Measurements from ENCODE around the gene ERI3.

The ERI3 gene

DNA sequence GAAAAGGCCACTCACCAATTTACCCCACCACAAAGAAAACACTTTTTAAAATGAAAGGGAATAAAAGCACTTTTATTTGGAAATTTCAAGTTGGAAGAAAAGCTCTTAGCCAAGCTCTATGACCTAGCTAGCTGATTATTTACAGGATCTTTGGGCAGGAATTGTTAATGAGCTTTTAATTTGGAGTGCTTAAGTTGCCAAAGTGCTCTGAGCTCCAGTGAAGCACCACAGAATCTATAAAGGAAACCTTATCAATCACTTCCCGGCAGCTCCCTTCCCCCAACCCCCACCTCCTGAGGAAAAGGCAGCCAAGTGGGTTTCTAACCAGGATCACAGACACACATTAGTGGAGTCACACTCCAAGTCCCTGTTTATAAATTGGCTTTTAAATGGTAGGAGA lies 1.5 kb downstream of the ERI3 start:
- in situ Hi-C loops (cut with MboI; ENCODE audit: low sequenced_read_pairs): no loop called here

- in situ Hi-C loops (cut with MboI; ENCODE audit: low sequenced_read_pairs): no loop called here
Observed at GRCh38 chr1:44351289-44351688, 3.8 kb downstream of the ERI3 start.

GRCh38 chr1:44348061-44348485 lies 7.0 kb downstream of the ERI3 start:
- in situ Hi-C loops (cut with MboI; ENCODE audit: low sequenced_read_pairs): no loop called here

GRCh38 chr1:44347280-44347679 lies 7.8 kb downstream of the ERI3 start:
- in situ Hi-C loops (cut with MboI; ENCODE audit: low sequenced_read_pairs): no loop called here

DNA sequence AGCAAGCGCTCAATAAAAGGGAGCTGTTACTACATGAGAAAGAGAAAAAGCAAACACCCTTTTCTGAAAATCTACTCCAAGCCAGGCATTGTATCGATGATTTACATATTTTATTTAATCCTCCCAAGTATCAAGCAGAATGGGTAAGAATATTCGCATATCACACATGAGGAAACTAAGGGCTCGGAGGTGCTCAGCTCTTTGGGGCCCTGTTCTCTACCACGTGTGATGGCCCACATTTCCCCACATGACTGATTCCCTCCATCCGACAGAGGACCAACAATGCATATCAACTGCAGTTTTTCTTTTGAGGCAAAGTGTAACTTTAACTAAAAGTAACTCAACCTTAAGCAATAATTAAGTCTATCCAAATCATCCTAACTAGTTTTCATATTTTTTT lies 8.2 kb downstream of the ERI3 start:
- in situ Hi-C loops (cut with MboI; ENCODE audit: low sequenced_read_pairs): no loop called here

- in situ Hi-C loops (cut with MboI; ENCODE audit: low sequenced_read_pairs): no loop called here
Observed at GRCh38 chr1:44346184-44346583, 8.9 kb downstream of the ERI3 start.

GRCh38 chr1:44345187-44345775 lies 9.8 kb downstream of the ERI3 start:
- in situ Hi-C loops (cut with MboI; ENCODE audit: low sequenced_read_pairs): no loop called here

DNA sequence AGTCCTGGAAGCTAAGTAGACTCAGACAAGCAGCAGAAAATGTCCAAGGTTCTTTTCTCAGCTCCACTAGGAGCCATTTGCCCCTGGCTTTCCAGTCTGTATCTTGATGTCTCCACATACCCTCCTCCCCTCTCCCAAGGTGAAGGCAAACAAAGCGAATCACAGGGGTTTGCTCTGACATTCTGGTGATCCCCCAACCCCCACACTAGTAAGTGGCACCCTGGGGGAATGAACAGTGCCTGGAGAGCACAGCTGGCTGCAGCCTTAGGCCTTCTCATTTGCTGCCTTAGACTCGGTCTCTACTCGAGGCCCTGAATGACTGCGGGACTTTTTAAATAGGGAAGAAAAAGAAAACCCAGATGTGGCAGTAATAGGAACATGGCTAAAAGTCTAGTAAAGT lies 15.3 kb downstream of the ERI3 start:
- in situ Hi-C loops (cut with MboI; ENCODE audit: low sequenced_read_pairs): no loop called here

DNA sequence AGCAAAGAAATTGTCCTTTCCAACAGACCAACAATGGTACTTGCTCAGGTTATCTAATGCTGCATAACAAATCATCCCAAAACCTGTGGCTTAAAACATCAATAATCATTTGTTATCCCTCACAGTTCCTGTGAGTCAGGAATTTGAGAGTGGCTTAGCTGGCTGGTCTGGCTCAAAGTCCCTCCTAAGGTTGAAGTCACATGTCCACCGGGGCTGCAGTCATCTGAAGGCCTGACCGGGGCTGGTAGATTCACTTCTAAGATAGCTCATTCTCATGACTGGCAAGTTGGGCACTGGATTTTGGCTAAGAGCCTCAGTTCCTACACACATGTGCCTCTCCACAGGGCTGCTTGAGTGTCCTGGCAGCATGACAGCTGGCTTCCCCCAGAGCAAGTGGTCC lies 16.9 kb downstream of the ERI3 start:
- in situ Hi-C loops (cut with MboI; ENCODE audit: low sequenced_read_pairs): no loop called here

- in situ Hi-C loops (cut with MboI; ENCODE audit: low sequenced_read_pairs): no loop called here
Observed at GRCh38 chr1:44336668-44337067, 18.4 kb downstream of the ERI3 start.

DNA sequence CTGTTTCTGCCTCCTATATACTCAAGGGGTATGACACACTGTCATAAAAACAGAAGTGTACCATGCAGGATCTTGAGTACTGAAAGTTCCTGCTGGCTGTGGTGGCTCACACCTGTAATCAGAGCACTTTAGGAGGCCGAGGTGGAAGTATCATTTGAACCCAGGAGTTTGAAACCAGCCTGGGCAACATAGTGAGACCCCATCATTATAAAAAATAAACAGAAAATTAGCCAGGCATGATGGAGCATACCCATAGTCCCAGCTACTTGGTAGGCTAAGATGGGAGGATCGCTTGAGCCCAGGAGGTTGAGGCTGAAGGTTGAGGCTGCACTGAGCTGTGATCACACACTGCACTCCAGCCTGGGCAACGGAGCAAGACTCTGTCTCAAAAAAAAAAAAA lies 20.1 kb downstream of the ERI3 start:
- in situ Hi-C loops (cut with MboI; ENCODE audit: low sequenced_read_pairs): no loop called here

DNA sequence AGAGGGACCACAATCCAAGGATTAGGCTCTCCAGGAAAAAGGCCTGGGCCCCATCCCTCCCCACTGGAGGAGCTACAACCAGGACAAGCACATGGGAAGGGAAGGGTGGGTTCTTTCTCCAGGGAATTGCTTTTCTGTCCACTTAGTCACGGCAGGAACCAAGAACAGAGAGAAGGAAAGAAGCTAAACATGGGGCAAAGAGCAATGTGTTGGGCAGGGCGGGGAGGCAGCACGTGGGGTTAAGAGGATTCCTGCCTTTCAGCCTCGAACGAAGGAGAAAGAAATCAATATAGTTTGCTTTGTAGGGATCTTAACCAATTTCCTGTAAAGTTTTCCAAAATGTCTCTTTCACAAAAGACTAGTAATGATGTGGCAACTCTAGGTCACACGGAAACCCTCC lies 21.7 kb downstream of the ERI3 start:
- in situ Hi-C loops (cut with MboI; ENCODE audit: low sequenced_read_pairs): no loop called here

DNA sequence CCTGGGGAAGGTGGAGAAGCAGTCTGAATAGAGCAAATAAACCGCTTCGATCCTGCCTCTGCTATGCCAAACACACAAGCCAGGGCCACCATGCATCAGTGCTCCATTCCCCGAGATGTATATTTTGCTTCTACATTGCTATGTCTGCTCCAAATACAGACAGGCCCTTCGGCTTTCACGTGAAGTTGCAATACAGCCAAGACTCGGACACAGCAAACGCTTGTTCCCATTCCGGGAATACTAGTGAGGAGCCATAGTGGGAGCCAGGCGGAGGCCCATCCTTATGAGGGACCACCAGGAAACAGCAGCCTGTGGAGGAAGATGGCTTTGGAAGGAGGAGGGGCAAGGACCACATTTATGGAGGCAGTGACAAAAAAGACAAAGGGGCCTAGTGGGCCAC lies 22.6 kb downstream of the ERI3 start:
- in situ Hi-C loops (cut with MboI; ENCODE audit: low sequenced_read_pairs): no loop called here

DNA sequence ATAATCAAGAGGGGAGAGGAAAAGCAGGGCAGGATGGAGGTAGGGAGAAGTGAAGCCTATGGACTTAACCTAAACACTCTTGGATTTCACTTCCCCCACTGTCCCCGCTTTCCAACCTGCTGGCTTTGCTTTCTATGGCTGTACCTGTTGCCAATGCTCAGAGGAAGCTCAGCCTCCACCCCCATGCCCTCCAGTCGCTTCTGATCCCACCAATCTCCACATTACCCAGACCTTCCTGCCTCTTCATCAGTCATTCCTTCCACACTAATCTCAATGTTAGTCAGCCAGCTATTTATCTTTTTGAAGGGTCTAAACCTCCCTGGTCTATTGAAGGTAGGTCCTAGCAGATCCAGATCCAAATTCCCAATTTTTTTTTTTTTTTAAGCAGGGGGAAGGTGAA lies 24.1 kb downstream of the ERI3 start:
- in situ Hi-C loops (cut with MboI; ENCODE audit: low sequenced_read_pairs): no loop called here

DNA sequence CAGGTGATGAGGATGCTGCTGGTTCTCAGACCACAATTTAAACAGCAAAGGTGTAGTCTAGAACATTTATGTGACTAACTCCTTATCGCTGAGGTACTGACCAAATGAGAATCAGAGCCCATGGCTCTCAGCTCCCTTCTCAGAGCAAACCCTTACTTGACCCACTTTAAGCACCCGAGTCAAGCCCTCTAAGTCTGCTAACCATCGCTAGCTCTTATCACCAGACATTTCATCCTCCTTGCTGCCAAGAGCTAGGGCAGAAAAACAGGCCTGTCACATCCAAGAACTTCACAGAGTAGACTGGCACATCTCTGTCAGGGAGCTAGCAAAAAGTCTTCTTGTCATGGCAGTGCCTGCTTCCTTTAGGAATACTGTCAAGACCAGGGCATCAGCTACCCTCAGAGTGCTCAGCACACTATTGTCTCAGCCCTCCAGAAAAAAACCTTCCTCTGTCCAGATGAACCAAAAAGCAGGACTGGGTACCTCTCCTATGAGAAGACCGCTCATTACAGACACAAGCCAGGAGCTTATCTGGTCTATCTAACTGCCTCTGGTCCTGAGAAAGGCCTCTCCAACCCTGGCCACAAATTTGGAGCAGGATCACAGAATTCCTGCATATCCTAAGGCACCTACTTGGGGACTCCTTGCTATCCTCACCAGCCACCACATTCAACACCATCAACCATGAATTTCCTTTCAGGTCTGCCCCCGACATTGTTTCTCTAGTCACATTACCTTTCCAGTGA lies 26.2 kb downstream of the ERI3 start:
- in situ Hi-C loops (cut with MboI; ENCODE audit: low sequenced_read_pairs): no loop called here

DNA sequence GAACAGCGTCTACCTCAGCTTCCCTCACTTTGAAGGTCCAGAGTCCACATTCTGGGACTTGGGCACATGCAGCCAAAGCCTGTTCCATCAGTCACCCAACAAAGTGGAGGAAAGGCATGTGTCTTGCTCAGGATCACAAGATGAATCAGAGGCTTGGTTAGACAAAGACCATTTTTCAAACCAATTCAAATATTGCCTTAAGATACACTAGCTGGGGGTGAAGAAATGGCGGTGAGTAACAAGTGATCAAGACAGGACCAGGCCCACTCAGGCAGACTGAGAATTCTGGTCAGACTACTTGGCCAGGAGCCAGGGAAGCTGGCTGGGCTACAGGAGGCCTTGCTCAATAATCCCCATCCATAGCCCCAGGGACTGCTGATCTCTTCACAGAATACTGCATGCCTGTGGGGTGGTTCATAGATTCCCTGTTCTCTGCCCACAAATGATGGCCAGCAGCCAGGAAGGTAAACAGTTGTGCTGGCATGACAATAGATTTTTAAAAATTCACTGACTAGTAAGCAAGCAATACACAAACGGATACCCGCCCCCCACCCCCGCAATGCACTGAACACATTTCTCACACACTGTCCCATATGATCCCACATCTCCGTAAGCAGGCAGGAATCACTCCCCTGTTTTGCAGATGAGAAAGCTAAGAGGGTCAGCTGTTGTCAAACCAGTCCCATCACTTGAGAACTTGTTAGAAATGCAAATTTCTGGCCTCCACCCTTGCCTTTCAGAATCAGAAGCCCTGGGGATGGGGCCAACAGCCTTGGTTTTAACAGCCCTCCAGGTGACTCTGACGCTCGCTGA lies 27.2 kb downstream of the ERI3 start:
- in situ Hi-C loops (cut with MboI; ENCODE audit: low sequenced_read_pairs): no loop called here

DNA sequence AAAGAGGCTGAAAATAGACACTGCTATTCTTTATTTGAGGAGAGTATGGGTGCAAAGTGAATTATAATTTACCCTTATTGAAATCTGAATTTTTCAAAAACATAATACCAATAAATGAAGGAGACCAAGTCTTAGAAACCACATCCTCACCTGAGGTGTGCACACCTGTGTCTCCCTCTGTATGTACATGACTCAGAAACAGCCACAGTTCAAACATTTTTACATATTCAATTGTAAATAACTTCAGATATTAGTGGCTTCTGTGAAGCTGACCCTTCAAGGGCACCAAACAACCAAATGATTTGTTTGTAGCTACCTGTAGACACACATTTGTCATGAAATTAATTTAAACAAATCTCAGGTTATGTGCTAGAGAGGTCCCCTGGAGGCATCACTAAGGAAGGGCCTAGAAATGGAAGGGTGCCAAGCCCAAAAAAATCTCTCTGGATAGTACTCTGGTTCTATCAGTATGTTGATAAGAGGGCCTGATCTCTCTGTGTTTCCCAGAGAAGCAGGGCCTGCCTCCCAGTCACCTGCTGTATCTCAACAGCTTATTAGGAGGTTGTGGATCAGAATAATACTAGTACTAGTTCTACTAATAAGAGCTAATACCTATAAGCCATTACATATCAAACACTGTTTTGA lies 28.1 kb downstream of the ERI3 start:
- in situ Hi-C loops (cut with MboI; ENCODE audit: low sequenced_read_pairs): no loop called here

DNA sequence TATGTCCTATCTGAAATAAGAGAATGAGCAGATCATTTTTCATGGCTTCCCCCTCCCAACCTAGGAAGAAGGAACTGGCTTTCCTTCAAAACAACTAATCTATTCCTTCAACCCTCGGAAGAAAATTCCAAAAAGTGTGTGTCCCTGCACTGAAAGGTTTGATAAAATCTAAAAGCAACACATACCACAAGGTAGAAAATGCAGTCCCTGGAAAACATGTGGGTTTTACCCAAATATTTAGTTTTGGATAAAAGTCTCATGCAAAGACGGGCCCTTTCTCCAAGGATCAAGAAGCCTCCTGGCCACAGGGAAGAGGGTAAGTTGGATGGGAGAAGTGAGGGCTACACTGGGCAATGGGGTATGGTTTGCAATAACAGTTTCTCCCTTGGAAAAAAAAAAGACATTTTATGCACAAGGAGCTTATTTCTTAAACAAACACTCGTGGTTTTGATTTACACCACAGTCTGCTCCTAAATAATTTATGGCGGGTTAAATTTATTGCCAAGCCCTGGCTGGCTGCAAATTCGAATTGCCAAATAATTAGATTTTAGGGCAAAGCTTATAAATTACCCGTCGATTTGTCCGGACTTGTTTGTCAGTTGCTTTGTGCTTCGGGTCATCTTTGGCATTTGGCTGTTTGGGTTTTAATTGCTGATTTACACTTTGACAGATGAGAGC lies 28.9 kb downstream of the ERI3 start:
- in situ Hi-C loops (cut with MboI; ENCODE audit: low sequenced_read_pairs): no loop called here

DNA sequence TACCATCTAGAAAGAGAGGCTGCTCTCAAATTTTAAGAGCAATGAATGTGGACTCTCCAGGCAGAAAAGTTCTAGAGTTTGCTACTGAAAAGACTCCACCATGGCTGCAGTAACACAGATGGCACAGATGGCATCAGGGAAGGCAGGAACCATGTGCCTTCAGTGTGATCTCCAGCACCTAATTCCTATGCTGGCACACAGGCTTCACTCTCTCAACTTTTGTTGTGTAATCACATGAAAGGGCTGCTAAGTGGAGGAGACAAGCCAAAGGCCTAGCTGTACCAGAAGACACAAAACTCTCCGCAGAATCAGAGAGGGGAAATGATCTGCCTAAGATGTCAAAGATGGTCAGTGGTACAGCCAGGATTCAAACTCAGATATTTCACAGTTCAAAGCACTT lies 31.1 kb downstream of the ERI3 start:
- in situ Hi-C loops (cut with MboI; ENCODE audit: low sequenced_read_pairs): no loop called here

GRCh38 chr1:44322367-44322766 lies 32.7 kb downstream of the ERI3 start:
- in situ Hi-C loops (cut with MboI; ENCODE audit: low sequenced_read_pairs): no loop called here

DNA sequence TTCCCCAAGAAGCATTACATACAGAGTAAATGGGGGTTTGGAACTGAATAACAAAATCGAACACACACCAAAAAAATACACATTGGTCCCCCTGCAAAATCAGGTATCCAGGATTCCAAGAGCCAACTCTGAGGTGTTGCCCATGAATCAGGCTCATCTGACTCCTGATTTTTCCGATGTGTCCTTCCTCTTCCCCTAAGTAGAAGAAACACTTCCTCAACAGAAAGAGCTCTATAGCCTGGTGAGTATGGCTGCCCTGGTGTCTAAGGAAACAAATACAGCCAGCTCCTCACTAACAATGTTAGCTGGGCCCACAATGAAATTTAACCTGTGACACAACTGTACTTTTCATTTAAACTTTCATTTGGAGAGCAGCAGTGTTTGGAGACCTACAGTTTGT lies 33.6 kb downstream of the ERI3 start:
- in situ Hi-C loops (cut with MboI; ENCODE audit: low sequenced_read_pairs): no loop called here

All from HL-60/S4 treated with phorbol 12-myristate 13-acetate at 8.2 ng/mL for 4 days and 3 days (cell line).